Tibial artery (tissue), 4 donors: ENCODE measurements around the gene ZNF205.

Experiments used
- DNase-seq, 2 donors: peaks; one replicate each; pipeline ENCODE4 v3.0.0-alpha.2; 2019
- H3K27ac ChIP-seq, 2 donors: fragments of 200-600 bp; sonication (generic) in 1 of 2; 1 replicate in 1 of 2; 2 replicates in 1 of 2; pipeline ENCODE4 v1.5.1; 2018 to 2019; ENCODE audit warnings: mild to moderate bottlenecking in 1 of 2
- H3K27me3 ChIP-seq, 2 donors: fragments of 200-600 bp; sonication (generic) in 1 of 2; one replicate each; pipeline versions ENCODE4 v1.5.1 to v1.6.0; 2016 to 2019
- H3K36me3 ChIP-seq, 3 donors: fragments of 200-600 bp; sonication (generic) in 2 of 3; one replicate each; pipeline ENCODE4 v1.5.1; 2016 to 2019; ENCODE audit warnings: mild to moderate bottlenecking in 2 of 3
- H3K4me1 ChIP-seq, 4 donors: fragments of 200-600 bp; sonication (generic) in 2 of 4; 1 replicate in 3 of 4; 2 replicates in 1 of 4; pipeline ENCODE4 v1.5.1; 2016 to 2019
- H3K4me3 ChIP-seq, 2 donors: fragments of 200-600 bp; sonication (generic) in 1 of 2; 1 replicate in 1 of 2; 2 replicates in 1 of 2; pipeline ENCODE4 v1.5.1; 2018 to 2019; ENCODE audit warnings: mild to moderate bottlenecking in 2 of 2
- H3K9me3 ChIP-seq, 3 donors: fragments of 200-600 bp; sonication (generic) in 1 of 3; one replicate each; pipeline ENCODE4 v1.5.1; 2016 to 2019
- intact Hi-C: fragments of 100-400 bp; cut with DNase I; formaldehyde crosslinking; loops from one replicate; pipeline ENCODE4 v1.15.0; 2023; ENCODE audit warnings: low total_unique reads
- TF ChIP-seq, protein P1 (sequence below), 2 experiments: fragments of 200-600 bp in 1 of 2; fragments of 450-650 bp in 1 of 2; IDR thresholded peaks; one replicate each; pipeline ENCODE4 v1.5.1; 2017 to 2019; ENCODE audit warnings: antibody characterized with exemption in 2 of 2, mild to moderate bottlenecking in 1 of 2, moderate library complexity in 1 of 2

Gene ZNF205

DNA sequence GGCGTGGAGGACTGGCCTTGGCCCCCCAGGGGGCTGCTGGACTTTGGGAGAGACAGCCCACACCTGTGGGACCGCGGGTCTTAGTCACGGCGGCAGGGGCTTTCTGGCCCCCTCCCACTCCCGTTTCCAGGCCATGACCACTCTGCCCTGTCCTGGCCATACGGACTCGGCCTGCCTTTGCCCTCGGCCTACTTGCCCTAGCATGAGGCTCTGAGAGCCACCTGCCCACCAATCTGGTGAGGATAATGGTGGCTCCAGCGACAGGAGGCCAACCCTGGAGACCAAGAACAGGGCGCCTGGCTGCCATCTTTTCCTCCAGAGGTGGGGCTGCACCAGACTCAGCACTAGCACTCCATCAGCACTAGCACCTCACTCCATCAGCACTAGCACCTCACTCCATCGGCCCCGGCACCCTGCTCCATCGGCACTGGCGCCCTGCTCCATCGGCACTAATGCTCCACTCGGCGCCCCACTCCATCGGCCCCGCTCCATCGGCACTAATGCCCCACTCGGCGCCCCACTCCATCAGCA lies 29.5 kb downstream of the ZNF205 start:
- no peaks in the 10 kb centered on the region for H3K9me3 ChIP-seq
- H3K36me3 ChIP-seq = peaks cover 24 to 61% (median 44%) of the 10 kb centered on the region in 3 donors
- H3K4me3 ChIP-seq = no peak overlapping the region
- intact Hi-C loops = no loop called here
- TF ChIP-seq, protein P1, sequence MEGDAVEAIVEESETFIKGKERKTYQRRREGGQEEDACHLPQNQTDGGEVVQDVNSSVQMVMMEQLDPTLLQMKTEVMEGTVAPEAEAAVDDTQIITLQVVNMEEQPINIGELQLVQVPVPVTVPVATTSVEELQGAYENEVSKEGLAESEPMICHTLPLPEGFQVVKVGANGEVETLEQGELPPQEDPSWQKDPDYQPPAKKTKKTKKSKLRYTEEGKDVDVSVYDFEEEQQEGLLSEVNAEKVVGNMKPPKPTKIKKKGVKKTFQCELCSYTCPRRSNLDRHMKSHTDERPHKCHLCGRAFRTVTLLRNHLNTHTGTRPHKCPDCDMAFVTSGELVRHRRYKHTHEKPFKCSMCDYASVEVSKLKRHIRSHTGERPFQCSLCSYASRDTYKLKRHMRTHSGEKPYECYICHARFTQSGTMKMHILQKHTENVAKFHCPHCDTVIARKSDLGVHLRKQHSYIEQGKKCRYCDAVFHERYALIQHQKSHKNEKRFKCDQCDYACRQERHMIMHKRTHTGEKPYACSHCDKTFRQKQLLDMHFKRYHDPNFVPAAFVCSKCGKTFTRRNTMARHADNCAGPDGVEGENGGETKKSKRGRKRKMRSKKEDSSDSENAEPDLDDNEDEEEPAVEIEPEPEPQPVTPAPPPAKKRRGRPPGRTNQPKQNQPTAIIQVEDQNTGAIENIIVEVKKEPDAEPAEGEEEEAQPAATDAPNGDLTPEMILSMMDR (IDR thresholded peaks at IDR 0.05) = no peak
- no peak overlapping the region for H3K27ac ChIP-seq
- H3K4me1 ChIP-seq = peaks cover 0 to under 1% (median 0%) of the 10 kb centered on the region in 4 donors
- H3K27me3 ChIP-seq = no peaks in the 10 kb centered on the region
- DNase-seq = no peak

DNA sequence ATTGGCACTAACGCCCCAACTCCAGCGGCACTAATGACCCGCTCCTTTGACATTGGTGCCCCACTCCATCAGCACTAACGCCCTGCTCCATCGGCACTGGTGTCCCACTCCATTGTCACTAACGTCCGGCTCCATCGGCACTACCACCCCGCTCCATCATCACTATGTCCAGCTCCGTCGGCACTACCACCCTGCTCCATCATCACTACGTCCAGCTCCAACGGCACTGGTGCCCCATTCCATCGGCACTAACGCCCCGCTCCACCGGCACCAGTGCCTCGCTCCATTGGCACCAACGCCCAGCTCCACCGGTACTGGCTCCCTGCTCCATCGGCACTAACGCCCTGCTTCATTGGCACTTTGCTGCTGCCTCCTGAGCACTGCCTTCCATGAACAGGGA lies 29.9 kb downstream of the ZNF205 start:
- no peak for DNase-seq
- TF ChIP-seq, protein P1 (IDR thresholded peaks at IDR 0.05) = no peak
- H3K4me3 ChIP-seq = no peak overlapping the region
- H3K27me3 ChIP-seq = no peaks in the 10 kb centered on the region
- H3K9me3 ChIP-seq = no peaks in the 10 kb centered on the region
- H3K27ac ChIP-seq = no peak overlapping the region
- H3K4me1 ChIP-seq = no peaks in the 10 kb centered on the region
- H3K36me3 ChIP-seq = peaks cover 24 to 58% (median 44%) of the 10 kb centered on the region in 3 donors
- intact Hi-C loops = no loop called here

DNA sequence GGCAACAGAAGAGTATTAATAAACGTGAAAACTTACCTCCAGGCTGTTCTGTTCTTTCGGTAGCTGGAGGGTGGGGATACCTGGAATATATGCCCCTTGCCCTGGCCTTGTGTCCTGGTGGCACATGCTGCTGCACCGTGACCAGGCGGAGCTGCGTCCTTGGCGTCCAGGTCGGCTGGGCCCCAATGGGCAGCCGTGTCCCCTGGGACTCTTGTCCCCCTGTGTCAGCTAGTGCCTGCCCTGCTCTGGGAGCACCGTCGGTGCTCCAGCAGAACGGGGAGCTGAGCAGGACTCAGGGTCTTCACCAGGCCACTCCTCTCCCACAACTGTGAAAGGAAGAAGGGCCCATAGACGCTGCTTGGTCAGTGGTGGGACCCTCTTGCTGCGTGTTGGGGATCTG lies 30.4 kb downstream of the ZNF205 start:
- H3K9me3 ChIP-seq = no peaks in the 10 kb centered on the region
- TF ChIP-seq, protein P1 (IDR thresholded peaks at IDR 0.05) = no peak
- intact Hi-C loops = no loop called here
- DNase-seq = no peak
- no peak overlapping the region for H3K4me3 ChIP-seq
- H3K36me3 ChIP-seq = peaks cover 24 to 54% (median 40%) of the 10 kb centered on the region in 3 donors
- H3K27me3 ChIP-seq = no peaks in the 10 kb centered on the region
- H3K27ac ChIP-seq = no peak overlapping the region
- H3K4me1 ChIP-seq = no peaks in the 10 kb centered on the region

DNA sequence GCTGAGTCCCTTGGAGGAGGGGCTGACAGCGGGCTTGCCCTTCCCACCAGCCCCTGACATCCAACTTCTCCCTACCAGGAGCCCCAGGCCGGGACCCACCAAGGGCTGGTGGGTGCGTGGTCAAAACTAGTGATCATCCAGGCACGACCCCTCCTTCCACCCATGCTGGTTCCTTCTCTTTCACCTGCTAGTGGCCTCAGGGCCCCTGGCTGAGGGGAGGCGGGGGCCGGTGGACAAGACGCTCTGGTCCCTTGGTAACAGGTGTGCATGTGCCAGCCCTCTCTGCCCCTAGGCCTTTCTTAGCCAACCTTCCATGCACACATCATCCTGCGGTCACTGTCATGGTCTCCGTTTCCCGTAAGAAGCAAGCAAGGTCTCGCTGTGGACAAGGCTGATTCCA lies 30.8 kb downstream of the ZNF205 start:
- intact Hi-C loops = no loop called here
- Histone ChIP-seq H3K4me1 (no peaks in the 10 kb centered on the region), H3K36me3 (peaks cover 24 to 50% (median 36%) of the 10 kb centered on the region in 3 donors), H3K4me3 (no peak overlapping the region), H3K27me3 (no peaks in the 10 kb centered on the region), H3K27ac (no peak overlapping the region), H3K9me3 (no peaks in the 10 kb centered on the region)
- TF ChIP-seq, protein P1 (IDR thresholded peaks at IDR 0.05) = no peak
- DNase-seq = no peak

DNA sequence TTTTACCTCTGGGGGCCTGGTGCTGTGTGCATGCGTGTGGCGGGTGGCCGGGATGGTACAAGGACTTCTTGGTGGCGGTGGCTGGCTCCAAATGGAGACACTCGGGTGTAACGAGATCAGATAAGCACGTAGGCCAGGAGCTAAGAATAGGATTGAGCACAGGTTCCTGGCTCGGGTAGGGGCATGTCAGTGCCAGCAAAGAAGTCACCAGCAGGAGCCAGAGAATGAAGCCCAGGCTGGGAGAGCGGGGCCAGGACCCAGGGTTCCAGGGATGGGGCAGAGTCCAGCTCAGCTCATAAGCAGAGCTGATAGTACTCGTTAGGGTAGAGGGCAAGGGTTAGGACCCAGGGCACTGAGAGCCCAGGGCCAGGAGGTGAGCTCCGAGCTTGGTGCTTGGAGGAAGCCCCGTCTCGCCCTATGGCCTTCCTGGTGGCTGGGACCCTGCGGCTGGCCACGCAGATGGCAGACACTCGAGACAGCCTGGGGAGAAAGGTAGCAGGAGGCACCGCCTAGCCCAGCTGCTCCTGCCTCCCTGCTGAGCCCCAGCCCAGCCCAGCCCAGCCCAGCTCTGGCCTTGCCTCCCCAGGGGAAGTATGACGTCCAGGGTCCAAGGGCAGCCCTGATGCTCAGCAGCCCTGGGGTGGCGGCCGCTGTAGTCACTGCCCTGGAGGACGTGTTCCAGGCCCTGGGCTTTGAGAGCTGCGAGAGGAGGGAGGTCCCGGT lies 31.4 kb downstream of the ZNF205 start:
- H3K4me1 ChIP-seq = no peaks in the 10 kb centered on the region
- H3K27ac ChIP-seq = no peak overlapping the region
- H3K36me3 ChIP-seq = peaks cover 24 to 44% (median 32%) of the 10 kb centered on the region in 3 donors
- H3K4me3 ChIP-seq = no peak overlapping the region
- DNase-seq = no peak
- H3K27me3 ChIP-seq = no peaks in the 10 kb centered on the region
- H3K9me3 ChIP-seq = no peaks in the 10 kb centered on the region
- TF ChIP-seq, protein P1 (IDR thresholded peaks at IDR 0.05) = no peak
- intact Hi-C loops = no loop called here
